WTC11 (cell line): ENCODE data around the gene RAB7A.

Experiments used
- FOXJ3 ChIP-seq: sonication (generic); formaldehyde crosslinking; IDR thresholded peaks from 2 replicates; pipeline ENCODE4 v1.9.0; 2021; ENCODE audit warnings: missing genetic modification reagents, mild to moderate bottlenecking, borderline replicate concordance
- IRF1 ChIP-seq: sonication (generic); formaldehyde crosslinking; IDR thresholded peaks from 2 replicates; pipeline ENCODE4 v1.8.0; 2023; ENCODE audit warnings: missing genetic modification reagents
- NR1H2 ChIP-seq: sonication (generic); formaldehyde crosslinking; IDR thresholded peaks from 2 replicates; pipeline ENCODE4 v1.9.0; 2021; ENCODE audit warnings: mild to moderate bottlenecking, moderate library complexity, missing genetic modification reagents

DNA sequence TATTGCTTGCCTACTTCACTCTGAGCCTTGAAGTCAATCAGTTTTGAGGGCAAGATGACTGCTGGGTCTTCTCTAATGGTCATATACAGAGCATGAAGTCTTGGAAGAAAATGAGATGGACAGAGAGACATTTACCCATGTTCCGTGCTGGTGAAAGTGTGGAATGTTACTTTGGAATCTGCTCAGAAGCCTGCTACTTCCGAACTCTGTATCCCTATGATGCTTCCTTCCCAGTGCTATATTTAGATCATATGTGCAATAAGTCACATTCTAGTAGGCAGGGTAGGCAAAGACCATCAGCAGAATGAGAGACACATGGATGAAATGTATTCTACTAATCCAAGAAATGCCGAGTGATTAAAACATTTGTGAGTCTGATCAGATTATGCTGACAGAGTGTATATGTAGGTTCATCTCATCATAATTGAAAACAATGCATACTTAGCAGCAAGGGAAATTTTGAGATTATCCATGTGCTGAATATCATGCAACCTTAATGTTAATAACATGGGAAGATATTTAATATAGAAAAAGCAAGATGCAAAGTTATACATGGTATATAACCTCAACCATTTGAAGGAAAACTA lies 60.5 kb downstream of the RAB7A start:
- TF ChIP-seq NR1H2 (CRISPR knock-in tag) = no peak
- TF ChIP-seq FOXJ3 (CRISPR knock-in tag) = no peak
- TF ChIP-seq IRF1 (CRISPR knock-in tag) = no peak
